BJ (cell line): ENCODE data around the gene FRMD4A. TPM values are rescaled to one million over a fixed set of nuclear protein-coding genes. Genes with fewer than 3 reads are reported as not detected.

Experiments
- CTCF ChIA-PET: fragments of 350-600 bp; formaldehyde crosslinking; extraction: SDS; loops from one replicate; lab custom pipeline; 2021; ENCODE audit warnings: antibody characterized with exemption, inconsistent platforms; lab: Yijun Ruan, JAX
- POLR2A ChIA-PET: fragments of 300-600 bp; sonication (Branson Sonifier 250); formaldehyde crosslinking; extraction: SDS; loops from one replicate; lab custom pipeline; 2021; ENCODE audit warnings: antibody characterized with exemption; lab: Charles Lee
- DNase-seq: peaks from one replicate; pipeline ENCODE4 v3.0.0-alpha.2; 2011; ENCODE audit warnings: low read depth
- H3K27me3 ChIP-seq: 2 replicates; pipeline ENCODE4 v1.6.0; 2011; ENCODE audit warnings: low read length; ENCODE audit not compliant: control insufficient read depth, insufficient read depth
- H3K36me3 ChIP-seq: 2 replicates; pipeline ENCODE4 v1.5.1; 2011; ENCODE audit warnings: low read length; ENCODE audit not compliant: control insufficient read depth, insufficient read depth
- H3K4me3 ChIP-seq: 2 replicates; pipeline ENCODE4 v1.5.1; 2011; ENCODE audit warnings: low read depth, mild to moderate bottlenecking, control low read depth, low read length
- CTCF ChIP-seq: IDR thresholded peaks from 2 replicates; pipeline ENCODE4 v1.5.1; 2011; ENCODE audit warnings: low read depth, mild to moderate bottlenecking, control low read depth, inconsistent platforms, low read length, moderate library complexity; ENCODE audit not compliant: insufficient read depth
- polyA plus RNA-seq: library from polyadenylated mRNA; depleted of rRNA; stranded (reverse); fragments of >200 nt; gene quantifications from 2 replicates; pipeline ENCODE4 v1.2.3, GENCODE V29; 2011

Gene FRMD4A
- polyA plus RNA-seq, 1 experiment, result 31.6 TPM

GRCh38 chr10:13759168-13759567 lies 571.6 kb downstream of the FRMD4A start:
- H3K4me3 ChIP-seq, result no peak overlapping the region
- no peak for DNase-seq
- no peak for TF ChIP-seq CTCF
- ChIA-PET CTCF (interaction anchor here (0.6 to 1.4 kb wide), 2 partner anchors 12 to 423 kb away, joined by 3 to 4 read pairs; no protein-coding TSS in a partner anchor), POLR2A (no interaction called here)
- H3K36me3 ChIP-seq, result no peaks in the 10 kb centered on the region
- no peaks in the 10 kb centered on the region for H3K27me3 ChIP-seq

- ChIA-PET CTCF (interaction anchor here (1.4 kb wide), 1 partner anchor 13 kb away, joined by 4 read pairs; no protein-coding TSS in a partner anchor), POLR2A (no interaction called here)
- no peak overlapping the region for H3K4me3 ChIP-seq
- H3K27me3 ChIP-seq, result no peaks in the 10 kb centered on the region
- DNase-seq, result no peak
- TF ChIP-seq CTCF, result no peak
- no peaks in the 10 kb centered on the region for H3K36me3 ChIP-seq
Observed at GRCh38 chr10:13758756-13759155, 572.0 kb downstream of the FRMD4A start.

- POLR2A ChIA-PET, result no interaction called here
- H3K27me3 ChIP-seq, result no peaks in the 10 kb centered on the region
- CTCF ChIA-PET, result no interaction called here
- TF ChIP-seq CTCF, result no peak
- H3K36me3 ChIP-seq, result no peaks in the 10 kb centered on the region
- no peak overlapping the region for H3K4me3 ChIP-seq
- DNase-seq, result no peak
Observed at GRCh38 chr10:13758312-13758711, 572.4 kb downstream of the FRMD4A start.

GRCh38 chr10:13754277-13754676 lies 576.4 kb downstream of the FRMD4A start:
- ChIA-PET CTCF (interaction anchor here (0.6 kb wide), 1 partner anchor 156 kb away, joined by 3 read pairs; no protein-coding TSS in a partner anchor), POLR2A (no interaction called here)

GRCh38 chr10:13751191-13751764 lies 579.4 kb downstream of the FRMD4A start:
- no peak for TF ChIP-seq CTCF
- POLR2A ChIA-PET, result no interaction called here

More at GRCh38 chr10:13754277-13754676, 576.4 kb downstream of the FRMD4A start:
- no peaks in the 10 kb centered on the region for H3K36me3 ChIP-seq
- no peak for TF ChIP-seq CTCF
- no peaks in the 10 kb centered on the region for H3K27me3 ChIP-seq
- DNase-seq, result no peak
- no peak overlapping the region for H3K4me3 ChIP-seq

More at GRCh38 chr10:13751191-13751764, 579.4 kb downstream of the FRMD4A start:
- Histone ChIP-seq H3K27me3 (no peaks in the 10 kb centered on the region), H3K36me3 (no peaks in the 10 kb centered on the region), H3K4me3 (no peak overlapping the region)
- CTCF ChIA-PET, result interaction anchor here (1.5 to 1.7 kb wide), 3 partner anchors 11 to 164 kb away, joined by 3 to 7 read pairs (median 6); partner anchors contain the start of gene PRPF18
- DNase-seq, result no peak
